GM10266 (cell line): ENCODE data around the gene THADA.

Experiments used
- DNase-seq: peaks from one replicate; pipeline ENCODE4 v3.0.0; 2012; ENCODE audit errors: extremely low spot score
- TF ChIP-seq, protein P1 (sequence below): IDR thresholded peaks from 2 replicates; pipeline ENCODE4 v1.5.1; 2012; ENCODE audit warnings: mild to moderate bottlenecking, low read depth; ENCODE audit not compliant: control insufficient read depth, insufficient read depth; ENCODE audit errors: missing control alignments

Gene THADA

DNA sequence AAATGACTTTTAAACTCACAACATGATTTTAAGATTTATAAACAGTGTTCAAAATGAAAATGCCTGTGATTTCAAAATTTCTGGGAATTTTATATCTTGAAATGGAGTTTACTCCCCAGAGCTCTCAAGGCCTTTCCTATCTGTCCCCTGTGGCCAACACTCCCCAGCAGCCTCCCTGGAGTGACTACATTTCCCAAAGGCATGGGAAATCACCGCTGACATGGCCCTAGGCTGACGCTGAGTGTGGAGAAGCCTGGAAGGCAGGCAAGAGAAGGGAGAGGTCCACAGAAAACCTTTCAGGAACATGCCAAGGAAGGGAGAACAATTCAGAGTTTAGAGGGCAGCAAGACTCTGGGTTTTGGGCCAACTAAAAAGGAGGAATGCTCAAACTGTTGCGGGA, 349.2 kb downstream of the THADA start:
- TF ChIP-seq, protein P1, sequence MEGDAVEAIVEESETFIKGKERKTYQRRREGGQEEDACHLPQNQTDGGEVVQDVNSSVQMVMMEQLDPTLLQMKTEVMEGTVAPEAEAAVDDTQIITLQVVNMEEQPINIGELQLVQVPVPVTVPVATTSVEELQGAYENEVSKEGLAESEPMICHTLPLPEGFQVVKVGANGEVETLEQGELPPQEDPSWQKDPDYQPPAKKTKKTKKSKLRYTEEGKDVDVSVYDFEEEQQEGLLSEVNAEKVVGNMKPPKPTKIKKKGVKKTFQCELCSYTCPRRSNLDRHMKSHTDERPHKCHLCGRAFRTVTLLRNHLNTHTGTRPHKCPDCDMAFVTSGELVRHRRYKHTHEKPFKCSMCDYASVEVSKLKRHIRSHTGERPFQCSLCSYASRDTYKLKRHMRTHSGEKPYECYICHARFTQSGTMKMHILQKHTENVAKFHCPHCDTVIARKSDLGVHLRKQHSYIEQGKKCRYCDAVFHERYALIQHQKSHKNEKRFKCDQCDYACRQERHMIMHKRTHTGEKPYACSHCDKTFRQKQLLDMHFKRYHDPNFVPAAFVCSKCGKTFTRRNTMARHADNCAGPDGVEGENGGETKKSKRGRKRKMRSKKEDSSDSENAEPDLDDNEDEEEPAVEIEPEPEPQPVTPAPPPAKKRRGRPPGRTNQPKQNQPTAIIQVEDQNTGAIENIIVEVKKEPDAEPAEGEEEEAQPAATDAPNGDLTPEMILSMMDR = no peak
- DNase-seq = no peak

DNA sequence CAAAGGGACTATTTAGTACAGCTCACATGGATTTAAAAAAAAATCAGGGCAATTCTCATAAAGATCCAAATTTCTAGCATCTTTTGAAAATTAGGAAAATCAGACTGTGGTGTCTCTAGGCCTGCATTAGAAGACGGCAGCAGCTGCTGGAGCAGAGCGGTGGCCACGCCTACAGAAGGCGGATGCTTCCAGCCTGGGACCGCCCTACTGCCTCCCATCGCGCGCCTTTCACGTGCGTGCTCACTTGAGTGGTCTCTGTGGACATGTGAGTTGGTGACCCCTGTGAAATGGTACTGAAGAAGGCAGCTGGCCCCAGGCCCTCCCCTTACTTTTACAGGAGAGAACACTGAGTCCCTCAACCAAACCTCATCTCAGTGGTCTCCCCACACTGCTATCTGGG, 354.3 kb downstream of the THADA start:
- DNase-seq = no peak
- TF ChIP-seq, protein P1 = no peak

DNA sequence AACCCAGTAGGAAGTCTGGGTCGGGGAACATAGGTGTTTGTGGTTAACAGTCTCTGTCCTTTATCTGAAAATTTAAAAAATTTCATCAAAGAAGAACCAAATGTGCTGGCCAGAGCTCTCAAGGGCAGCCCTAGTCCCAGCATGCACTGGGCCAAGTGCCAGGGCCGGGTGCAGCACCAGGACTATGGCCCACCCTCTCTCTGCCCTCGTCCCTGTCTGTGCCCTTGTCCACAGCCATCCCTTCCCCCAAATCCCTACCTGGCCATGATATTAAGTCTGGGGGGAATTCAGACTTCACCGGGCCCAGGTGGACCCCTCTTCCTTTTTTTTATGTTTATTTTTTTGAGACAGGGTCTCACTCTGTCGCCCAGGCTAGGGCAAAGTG, 355.1 kb downstream of the THADA start:
- TF ChIP-seq, protein P1 = no peak
- no peak for DNase-seq

DNA sequence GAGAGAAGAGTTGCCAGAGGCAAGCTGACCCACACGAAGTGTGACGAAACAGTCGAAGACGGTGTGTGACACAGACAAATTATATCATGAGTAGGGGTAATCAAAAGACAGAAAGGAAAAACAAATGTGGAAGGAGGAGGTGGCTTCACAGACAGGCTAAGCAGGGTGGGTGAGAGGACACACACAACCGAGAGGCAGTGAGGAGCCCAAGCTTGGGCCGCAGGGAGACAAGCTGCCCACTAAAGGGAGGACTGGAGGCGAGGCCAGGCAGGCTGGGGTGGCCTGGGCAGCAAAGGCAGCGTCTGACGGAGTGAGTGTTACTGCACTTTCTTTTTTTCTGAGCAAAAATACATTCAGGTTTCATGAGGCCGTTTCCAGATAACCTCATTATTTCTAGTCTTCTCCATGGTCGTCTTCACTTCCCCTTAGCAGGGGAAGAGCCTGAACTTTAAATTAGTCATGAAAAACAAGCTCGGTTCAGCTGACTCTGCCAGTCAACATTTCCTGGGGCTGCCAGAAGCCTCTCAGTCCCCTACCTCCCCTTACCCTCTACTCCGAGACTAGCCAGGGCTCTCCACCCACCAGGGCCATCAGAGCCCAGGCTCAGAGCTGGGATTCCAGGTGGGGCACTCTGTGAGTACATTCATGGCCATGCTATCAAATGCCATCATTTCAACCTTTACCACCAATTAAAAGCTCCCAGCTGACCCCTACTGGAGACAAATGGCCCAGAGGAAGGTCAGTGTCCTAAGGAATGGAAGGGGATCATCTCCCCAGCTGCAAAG, 355.7 kb downstream of the THADA start:
- TF ChIP-seq, protein P1 = peak; percentile 39
- DNase-seq = peak; percentile 57

DNA sequence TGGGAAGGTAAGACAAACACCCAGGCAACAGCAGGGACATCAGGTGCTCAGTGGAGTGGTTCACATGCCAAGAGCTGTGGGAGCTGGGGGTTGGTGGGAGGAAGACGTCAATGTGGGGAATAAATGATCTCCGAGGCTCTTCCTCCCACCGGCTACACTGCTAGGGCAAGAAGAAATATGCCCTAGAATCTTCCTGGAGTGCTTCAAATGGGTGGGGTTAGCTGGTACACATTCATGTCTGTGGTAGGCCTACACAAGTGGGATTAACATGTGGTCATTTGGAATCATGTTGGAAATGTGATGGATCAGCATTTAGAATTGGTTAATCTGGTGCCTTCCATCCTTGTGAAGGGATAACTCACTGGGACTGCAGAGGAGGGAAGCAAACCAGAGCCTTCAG, 357.0 kb downstream of the THADA start:
- TF ChIP-seq, protein P1 = no peak
- no peak for DNase-seq

DNA sequence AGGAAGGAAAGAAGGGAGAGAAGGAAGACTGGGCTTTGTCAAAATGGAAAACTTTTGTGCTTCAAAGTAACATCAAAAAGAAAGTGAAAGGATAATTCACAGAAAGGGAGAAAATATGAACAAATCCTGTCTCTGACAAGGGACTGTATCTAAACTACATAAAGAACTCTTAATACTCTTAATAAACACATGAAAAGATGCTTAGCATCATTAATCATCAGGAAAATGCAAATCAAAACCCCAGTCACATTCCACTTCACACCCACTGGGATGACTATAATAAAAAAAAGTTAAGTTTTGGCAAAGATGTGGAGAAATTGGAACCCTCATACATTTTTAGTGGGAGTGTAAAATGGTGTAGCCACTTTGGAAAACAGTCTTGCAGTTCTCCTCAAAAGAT, 357.7 kb downstream of the THADA start:
- TF ChIP-seq, protein P1 = no peak
- DNase-seq = no peak

DNA sequence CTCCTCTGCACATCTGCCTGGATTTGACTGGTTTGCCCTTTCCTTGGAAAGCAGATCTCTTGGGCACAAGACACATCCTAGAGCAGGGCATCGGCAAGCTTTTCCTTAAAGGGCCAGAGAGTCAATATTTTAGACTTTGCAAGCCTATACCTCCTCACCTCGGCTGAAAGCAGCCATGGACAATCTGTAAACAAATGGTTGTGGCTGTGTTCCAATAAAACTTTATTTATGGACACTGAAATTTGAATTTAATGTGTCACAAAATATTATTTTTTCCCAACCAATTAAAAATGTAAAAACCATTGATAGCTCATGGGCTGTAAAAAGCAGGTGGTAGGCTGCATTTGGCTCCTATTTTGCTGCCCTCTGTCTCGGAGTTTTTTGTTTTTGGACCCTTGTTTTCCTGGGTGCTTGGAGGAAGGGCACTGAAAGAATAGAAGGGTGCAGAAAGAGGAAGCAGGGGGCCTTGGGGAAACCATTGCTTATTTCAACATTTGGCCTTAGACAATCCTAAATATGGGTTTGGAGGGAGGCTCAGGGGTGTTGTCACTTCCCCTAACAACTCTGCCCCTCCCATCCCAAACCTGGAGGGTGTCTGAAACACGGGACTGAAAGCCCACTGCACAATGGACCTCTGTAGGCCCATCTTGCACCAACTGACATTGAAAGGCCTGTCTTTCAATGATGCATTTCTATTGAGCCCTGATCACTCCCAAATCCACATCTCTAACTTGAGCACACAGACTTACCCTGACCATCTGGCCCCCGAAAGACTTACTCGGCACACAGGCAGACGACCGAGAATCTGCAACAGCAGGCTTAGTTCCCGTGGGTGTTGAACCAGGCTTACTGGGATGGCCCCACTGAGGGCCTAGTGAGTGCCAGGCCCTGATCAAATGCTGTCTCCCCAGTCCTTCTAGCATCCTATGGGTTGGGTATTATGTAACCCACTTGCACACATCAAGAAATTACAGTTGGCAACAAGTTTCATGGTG, 362.3 kb downstream of the THADA start:
- DNase-seq = no peak
- TF ChIP-seq, protein P1 = no peak
